NCI-H1436 (cell line): Measurements from ENCODE around the gene NDUFA6.
"Not testable (repeated sequence)": the region's sequence is repeated elsewhere in the genome, so short reads cannot be mapped to it uniquely, and the experiment has no call there.

ENCODE experiments used
- DNase-seq: peaks from one replicate; lab custom pipeline; 2025; lab: John Stamatoyannopoulos, UW

NDUFA6 gene

DNA sequence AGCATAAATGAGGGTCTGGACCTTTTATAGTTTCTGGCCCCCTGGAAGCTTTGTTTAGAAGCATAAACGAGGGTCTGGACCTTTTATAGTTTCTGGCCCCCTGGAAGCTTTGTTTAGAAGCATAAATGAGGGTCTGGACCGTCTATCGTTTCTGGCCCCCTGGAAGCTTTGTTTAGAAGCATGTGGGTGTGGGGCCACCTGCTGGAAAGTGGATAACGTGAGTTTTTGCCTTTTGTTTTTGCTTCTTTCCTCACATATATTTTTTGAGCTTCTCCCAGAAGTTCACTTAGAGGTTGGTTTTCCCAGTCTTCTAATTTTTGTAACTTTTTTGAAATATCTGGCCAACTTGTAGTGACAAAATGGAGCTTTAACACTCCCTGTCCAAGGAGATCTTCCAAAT, 22.2 kb upstream of the NDUFA6 start:
- DNase-seq = not testable (repeated sequence)

GRCh38 chr22:42111798-42112197, 21.2 kb upstream of the NDUFA6 start:
- no peak for DNase-seq

DNA sequence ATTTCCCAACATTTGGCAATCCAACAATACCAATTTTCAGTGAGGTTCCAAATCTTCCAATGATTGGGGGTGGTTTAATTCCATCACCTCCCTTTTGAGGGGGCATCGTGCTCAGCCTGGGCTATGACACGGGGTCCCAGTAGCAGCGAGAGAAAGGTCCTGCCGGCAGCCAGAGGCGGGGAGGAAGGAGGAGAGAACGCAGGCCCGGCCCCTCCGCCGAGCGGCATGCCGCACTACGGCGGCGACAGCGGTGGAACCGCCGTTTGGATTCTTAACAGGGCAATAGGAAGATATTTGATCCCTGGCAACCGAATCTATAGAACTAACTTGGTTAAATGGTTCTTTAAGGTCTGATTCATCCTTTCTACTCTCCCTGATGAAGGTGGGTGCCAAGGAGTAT, 18.3 kb upstream of the NDUFA6 start:
- DNase-seq = no peak

GRCh38 chr22:42104332-42104860, 13.8 kb upstream of the NDUFA6 start:
- DNase-seq = not testable (repeated sequence)

- no peak for DNase-seq
Observed at GRCh38 chr22:42101199-42101598, 10.6 kb upstream of the NDUFA6 start.

GRCh38 chr22:42091455-42091782, 847 bp upstream of the NDUFA6 start:
- no peak for DNase-seq

DNA sequence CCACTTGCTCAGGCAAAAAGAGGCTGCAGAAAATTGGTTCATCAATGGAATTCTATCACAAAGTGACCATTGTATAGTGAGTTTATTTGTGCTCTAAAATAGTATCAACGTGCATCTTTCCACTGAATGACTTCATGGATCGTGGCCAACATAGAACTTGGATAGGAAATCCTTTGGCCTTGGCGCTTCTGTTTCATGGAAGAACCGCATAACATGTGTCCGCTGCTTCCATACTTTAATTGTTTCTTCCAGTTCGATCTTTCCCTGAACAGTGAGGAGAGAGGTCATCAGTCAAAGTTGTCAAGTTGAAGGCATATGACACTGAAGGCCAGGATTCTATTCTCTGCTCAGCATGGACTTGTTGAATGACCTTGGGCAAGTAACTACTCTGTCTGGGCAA, 4.5 kb downstream of the NDUFA6 start:
- DNase-seq = no peak

- no peak for DNase-seq
Observed at GRCh38 chr22:42084874-42085273, 5.7 kb downstream of the NDUFA6 start.

DNA sequence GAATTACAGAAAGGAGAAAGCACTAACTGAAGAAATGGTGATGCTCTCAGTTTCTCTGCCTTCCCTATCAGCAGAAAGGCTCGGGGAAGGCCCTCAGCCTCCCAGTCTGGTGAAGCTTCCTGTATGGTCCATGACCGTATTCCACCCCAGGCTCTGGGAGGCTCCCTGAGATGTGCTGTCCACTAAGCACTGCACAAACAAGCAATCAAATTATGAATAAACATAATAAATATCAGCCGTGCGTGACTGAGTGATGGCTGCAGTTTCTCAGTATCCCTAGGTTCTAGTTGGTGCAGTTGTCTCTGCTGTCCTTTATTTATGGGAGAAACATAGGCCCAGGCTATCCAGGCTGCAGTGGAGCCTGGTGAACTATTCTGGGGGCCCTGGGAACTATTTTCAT, 7.5 kb downstream of the NDUFA6 start:
- DNase-seq = no peak

- DNase-seq = no peak
Observed at GRCh38 chr22:42080287-42080686, 10.3 kb downstream of the NDUFA6 start.

DNA sequence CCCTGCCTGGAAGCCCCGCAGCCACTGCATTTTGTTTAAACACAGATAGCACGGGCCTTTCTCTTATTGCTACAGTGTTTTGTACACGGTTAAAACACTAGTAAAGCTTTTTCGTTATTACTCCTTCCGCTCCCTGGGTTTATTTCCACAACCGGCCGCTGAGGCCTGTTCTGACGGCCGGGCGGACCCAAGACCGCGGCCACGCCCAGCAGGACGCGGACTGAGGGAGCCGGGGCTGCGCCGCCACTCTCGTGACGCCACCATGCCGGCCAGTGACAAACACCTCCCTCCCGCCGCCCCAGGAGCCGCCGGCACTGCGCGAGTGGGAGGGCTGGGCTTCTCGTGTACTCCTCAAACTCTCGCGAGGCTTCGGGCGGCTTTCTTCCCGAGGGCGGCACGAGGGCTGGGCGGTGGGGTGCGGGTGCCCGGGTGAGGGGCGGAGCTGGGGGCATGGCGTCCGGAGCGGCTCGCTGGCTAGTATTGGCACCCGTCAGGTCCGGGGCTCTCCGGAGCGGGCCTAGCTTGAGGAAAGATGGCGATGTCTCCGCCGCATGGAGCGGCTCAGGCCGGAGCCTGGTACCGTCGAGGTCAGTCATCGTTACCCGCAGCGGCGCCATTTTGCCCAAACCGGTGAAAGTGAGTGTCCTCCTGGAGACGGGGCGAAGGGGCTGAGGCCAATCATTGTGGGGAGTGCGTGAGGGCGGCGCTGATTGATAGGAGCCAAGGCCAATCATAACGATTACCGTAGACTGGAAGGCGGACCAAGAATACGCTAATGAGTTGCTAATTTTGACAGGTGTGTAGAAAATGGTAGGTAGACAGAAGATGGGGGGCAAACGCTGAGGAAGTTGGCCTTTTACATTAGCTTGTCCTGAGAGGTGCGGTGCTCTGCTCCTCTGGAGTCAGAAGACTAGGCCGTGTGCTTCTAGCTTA, 11.0 kb downstream of the NDUFA6 start, which contains the start of gene SMDT1:
SMDT1 (plus strand) TSS at position 382 of the 933 bp plus-strand sequence; CDS start at position 451, 69 bp downstream.
- peak; percentile 98 for DNase-seq

DNA sequence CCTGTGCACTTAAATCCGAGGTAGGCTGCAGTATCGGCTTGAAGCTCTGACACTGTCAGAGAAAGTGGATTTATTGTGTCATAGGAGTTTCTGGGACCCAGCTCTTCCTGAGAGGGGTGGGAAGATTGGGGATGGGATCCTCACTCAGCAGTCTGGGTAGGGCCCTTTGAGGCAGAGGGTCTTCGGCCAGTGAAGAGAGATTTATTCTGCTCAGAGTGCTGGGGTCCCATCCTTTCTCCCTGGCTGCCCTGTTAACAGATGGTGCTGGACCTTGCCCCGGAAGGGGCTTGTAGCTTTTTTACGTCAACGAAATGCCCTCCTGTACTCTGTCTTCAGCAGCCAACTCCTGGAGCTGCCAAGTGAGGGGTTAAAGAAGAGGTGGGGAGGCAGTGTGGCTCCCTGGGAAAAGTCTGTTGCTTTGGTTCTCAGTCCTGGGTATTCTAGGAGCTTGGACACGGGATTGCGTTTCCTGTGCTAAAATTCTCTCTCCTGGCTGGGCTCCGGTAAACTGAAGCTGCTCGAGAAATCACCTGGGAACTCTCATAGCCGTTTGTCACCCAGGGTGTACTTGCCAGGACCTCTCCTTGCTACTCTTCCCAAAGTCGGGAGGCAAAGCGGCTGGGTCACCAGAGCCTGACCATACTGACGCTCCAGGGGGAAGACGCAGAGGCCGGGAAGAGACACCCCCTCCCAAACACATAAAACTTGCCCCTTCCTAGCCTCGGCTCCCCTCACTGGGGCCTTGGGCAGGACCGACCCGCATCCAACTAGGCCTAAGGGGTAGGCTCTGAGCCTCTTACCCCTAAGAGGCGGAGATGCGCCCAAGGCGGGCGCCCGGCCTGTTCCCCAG, 11.9 kb downstream of the NDUFA6 start:
- DNase-seq = no peak

DNA sequence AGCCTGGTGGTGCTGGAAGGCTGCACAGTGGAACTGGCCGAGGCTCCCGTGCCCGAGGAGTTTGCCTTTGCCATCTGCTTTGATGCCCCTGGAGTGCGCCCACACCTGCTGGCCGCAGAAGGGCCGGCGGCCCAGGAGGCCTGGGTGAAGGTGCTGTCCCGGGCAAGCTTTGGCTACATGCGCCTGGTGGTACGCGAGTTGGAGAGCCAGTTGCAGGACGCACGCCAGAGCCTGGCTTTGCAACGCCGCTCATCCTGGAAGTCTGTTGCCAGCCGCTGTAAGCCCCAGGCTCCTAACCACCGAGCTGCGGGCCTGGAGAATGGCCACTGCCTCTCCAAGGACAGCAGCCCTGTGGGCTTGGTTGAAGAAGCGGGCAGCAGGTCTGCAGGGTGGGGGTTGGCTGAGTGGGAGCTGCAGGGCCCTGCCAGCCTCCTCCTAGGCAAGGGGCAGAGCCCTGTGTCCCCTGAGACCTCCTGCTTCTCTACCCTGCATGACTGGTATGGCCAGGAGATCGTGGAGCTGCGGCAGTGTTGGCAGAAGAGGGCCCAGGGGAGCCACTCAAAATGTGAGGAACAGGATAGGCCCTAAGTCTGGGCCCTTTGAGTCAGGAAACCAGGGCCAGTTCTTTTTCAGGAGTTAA, 13.0 kb downstream of the NDUFA6 start:
- DNase-seq = peak; percentile 17

DNA sequence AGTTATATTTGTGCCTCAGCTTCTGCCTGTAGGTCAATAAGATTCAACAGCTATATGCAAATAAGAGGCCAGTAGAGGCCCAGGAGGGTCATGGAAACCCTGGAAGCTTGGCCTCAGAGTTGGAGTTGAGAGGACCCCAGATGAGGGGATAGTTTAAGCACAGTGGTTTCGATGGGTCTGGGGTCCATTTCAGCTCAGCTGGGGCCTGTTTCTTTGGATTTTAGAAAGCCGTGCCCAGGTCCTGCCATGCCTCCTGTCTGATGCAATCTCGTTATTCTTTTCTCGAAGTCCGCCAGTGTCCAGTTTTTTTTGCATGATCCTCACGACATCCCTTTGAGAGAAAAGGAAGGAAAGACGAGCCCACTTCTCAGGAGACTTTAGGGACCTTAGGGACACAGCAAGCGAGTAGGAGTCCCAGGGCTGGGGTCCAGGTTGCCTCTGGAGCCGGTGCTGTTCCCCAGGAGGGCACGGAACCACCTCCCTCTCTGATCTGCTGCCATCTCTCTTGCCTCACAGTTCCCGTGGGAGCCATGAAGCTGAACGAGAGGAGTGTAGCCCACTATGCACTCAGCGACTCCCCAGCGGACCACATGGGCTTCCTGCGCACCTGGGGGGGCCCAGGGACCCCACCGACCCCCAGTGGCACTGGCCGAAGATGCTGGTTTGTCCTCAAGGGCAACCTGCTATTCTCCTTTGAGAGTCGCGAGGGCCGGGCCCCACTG, 13.6 kb downstream of the NDUFA6 start:
- DNase-seq = no peak

DNA sequence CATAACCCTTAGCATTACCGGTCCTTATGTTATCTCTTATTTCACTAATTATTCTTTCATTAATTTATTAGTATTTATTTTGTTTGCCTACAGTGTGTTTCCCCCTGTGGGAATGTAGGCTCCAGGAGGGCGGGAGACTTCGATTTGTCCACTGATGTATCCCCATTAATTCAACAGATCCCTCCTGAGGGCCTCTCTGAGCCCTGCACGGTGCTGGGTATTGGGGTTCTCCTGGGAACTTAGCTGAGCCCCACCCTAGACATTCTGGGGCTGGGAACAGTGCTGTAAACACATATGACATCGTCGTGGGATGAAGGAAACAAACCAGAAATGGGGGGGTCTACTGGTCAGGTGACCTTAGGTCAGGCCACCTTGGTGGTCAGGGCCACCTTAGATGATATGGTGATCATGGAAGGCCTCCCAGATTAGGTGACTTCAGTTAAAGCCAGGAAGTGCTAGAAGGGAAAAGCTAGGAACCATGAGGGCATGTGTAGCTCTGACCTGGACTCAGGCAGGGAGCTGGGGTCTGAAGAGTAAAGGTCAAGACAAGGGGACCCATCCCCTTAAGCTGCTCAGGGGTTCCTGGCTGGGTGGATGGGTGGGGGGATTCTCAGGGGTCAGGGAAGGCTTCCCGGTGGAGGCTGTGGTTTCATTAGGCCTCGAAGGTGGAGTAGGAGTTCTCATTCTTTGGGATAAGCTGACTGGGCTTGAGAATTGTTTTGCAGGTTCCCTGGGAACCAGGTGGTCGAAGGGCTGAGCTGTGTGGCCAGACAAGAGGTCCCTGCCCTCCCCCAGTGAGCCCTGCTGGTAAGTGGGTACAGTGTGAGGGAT, 15.5 kb downstream of the NDUFA6 start:
- DNase-seq = no peak

- no peak for DNase-seq
Observed at GRCh38 chr22:42074132-42074811, 16.3 kb downstream of the NDUFA6 start, which contains the start of gene PHETA2. PHETA2 (plus strand) TSS chr22:42074248; CDS start chr22:42077294, 3,046 bp downstream.

GRCh38 chr22:42073621-42074041, 16.9 kb downstream of the NDUFA6 start:
- no peak for DNase-seq

DNA sequence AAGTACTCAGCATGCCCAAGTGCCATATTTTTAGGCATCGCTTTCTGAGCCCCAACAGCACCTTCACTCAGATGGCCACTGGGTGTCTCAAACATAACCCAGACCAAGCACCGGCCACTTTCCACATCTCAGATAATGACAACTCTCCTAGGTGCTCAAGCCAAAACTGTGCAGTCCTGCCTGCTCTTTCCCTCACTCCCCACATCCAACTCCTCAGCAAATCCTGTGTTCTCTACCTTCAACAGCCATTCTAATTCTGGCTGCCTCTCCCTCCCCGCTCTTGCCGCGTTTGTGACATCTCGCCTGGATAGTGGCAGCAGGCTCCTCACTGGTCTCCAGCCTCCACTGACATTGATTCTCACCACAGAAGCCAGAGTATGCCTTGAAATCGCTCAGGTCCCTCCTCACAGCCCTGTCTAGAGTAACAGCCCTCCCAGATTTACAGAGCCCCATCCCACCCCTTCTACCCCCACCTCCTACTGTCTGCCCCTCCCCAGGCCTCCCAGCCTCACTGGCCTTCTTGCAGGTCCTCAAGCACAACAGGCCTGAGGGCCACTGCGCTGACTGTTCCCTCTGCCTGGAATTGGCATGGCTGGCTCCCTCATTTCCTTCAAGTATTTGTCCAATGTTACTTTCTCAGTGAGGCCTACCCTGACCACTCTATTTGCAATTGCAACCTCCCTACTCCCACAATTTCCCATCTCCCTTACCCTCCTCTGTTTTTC, 17.8 kb downstream of the NDUFA6 start:
- DNase-seq = no peak

- not testable (repeated sequence) for DNase-seq
Observed at GRCh38 chr22:42071508-42071907, 19.1 kb downstream of the NDUFA6 start.
